ENCODE measurements around the gene NUDT4.
A peak's percentile ranks its signal among the peaks of the same experiment; 100 is the strongest.
"Not testable (repeated sequence)": the region's sequence is repeated elsewhere in the genome, so short reads cannot be mapped to it uniquely, and the experiment has no call there.

The NUDT4 gene

DNA sequence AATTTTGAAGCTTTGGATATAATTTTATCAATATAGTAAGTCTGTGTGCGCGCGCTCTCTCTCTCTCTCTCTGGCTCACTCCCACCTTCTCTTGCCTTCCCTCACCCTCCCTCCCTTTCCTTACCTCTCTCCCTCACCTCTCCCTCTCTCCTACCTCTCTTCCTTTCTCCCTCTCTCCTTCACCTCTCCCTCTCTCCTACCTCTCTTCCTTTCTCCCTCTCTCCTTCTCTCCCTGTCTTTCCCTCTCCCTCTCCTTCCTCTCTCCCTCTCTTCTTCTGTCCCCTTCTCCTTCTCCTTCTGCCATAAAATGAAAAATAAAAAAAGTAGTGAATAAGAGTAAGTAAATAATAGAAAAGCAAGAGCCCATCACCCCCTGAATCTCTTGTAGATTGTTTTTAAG is 9.0 kb upstream of the NUDT4 start:
- DNase-seq: no peak

DNA sequence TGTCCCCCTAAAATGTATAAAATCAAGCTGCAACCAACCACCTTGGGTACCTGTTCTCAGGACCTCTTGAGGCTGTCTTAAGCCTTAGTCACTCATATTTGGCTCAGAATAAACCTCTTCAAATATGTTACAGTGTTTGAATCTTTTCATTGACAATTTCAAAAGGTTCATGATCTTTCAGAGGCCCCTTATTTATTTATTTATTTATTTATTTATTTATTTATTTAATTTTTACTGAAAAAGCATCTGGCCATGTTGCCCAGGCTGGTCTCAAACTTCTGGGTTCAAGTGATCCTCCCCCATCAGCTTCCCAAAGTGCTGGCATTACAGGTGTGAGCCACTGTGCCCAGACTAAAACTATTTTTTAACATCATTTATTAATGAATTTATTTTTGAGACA is 8.2 kb upstream of the NUDT4 start:
- DNase-seq: no peak

DNA sequence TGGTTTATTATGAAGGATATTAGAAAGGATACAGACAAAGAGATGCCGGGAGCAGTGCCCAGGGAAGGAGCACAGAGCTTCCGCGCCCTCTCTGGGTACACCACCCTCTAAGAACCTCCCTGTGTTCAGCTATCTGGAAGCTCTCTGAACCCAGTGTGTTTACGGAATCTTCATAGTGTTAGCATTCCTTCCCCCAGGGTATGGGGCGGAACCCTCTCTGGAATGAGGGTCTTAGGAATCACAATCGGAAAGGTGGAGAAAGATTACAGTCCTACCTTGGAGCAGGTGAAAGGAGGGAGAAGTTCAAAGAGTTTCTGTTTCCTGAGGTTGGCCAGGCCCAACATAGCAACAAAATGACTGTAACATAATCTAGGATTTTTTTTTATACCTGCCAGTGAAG is 6.8 kb upstream of the NUDT4 start:
- DNase-seq: no peak

DNA sequence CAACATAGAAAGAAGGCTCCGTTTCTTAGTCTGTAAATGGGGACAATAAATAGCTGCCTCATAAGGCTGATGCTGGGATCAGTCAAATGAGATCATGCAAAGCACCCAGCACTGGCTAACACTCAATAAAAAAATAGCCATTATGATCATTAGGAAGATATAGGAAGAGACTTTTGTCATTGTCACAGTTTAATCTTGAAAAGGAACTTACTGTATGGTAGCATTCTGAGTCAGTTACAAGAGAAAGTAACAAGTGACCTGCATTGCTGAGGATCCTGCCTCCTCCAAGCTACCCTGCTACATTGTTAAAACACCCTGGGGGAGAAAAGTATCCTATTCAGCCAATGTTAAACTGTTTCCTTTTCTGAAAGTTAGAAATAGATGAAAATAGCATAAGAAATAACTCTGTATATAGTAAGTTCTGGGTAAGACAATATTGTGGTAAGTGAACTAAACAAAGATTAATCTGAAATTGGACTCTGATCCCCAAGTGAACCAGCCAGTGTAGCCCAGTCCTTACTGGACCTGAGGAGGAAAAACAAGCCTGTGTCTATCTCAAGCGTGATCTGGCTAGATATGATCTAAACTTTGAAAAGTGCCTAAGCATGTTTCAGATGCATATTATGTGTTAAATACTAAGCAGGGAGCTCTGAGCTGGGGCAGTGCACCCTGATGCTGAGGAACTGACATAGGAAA is 3.6 kb upstream of the NUDT4 start:
- no peak for DNase-seq

DNA sequence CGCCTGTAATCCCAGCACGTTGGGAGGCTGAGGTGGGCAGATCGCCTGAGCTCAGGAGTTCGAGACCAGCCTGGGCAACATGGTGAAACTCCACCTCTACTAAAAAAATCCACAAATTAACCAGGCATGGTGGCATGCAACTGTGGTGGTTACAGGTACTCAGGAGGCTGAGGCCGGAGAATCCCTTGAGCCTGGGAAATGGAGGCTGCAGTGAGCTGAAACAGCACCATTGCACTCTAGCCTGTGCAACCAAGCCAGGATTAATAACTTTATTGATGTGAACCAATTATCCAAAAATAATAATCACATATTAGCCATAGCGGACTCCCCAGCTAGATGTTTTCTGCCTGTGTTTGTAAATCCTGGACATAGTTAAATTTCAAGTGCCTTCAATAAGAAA is 1.8 kb upstream of the NUDT4 start:
- no peak for DNase-seq

DNA sequence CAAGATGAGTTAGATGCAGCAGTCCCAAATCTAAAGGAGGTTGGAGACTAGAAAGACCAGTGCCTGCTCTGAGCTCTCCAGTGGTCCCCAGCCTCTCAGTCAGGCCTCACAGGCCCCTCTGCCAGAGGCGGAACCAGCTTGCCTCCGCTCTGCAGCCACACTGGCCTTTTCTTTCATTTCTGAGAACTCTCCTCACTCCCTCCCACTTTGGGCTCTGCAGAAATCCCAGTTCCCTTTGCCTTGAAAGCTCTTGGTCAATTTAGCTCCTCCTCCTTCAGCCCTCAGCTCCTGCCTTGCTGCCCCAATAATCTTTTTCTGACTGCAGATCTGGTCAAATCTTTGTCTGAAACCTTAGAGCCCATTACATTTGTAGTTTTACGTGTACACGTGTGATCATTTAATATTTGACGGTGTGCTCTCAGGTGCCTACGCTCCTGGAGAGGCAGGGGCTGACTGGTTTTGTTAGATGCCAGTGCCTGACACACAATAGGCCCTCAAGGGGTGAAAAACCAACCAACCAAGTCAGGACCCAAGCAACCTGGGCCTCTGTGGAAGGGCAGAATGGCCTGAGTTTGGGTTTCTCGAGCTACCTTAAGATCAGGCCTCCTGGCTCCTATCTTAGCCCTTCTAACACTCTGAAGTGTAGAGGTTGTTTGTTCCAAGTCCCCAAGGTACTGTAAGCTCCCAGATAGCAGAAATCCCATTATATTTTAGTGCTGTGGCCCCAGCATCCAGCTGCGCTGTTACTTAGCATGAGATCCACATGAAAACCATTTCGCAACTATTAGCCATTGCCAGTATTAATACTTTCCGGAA is 1.1 kb upstream of the NUDT4 start:
- DNase-seq: no peak

DNA sequence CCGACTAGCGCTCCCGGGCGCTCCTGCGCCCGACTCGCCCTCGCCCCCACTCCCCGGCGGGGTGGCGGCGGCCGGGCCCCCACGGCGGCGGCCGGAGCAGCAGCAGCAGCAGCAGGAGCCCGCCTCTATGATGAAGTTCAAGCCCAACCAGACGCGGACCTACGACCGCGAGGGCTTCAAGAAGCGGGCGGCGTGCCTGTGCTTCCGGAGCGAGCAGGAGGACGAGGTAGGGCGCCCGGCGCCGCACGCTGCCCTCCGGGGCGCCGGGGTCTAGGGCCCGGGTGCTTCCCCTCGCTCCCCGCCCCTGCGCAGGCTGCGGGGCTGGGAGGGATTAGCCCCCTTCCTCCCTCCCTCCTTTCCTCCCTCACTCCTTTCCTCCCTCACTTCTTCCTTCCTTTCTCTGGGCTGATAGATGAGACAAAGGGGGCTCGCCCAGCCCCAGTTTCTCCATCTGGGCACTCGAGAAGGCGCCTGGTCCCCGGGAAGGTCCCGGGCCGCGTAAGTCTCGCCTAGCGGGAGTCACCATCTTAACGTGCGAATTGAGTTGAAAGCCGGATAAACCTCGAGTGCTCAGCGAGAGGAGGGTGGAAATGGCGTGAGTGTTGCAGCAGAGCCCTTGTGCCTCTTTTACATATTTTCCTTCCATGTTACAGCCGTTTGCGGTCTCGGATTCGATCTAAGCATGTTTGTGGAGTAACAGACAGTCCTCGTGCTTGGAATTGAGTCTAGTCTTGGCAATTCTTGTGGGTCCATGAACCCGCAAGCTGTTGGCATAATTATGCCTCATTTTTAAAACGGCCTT is 672 bp downstream of the NUDT4 start:
- peak; percentile 65 for DNase-seq

DNA sequence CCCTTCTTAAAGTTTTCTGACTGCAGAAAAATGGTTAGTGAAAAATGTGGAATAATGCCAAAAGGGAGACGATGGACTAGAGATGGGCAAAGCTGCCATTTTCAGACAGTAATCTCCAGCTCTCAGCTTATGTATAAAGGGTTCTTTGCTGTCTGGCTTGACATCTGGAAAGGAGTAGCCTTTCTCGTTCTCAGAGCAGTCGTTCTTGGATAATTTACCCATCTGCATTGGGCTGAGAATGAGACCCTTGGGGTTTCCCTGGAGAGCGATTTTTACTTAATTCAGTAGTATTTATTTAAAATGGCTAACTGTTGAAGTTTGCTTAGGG is 1.2 kb downstream of the NUDT4 start:
- DNase-seq: no peak

DNA sequence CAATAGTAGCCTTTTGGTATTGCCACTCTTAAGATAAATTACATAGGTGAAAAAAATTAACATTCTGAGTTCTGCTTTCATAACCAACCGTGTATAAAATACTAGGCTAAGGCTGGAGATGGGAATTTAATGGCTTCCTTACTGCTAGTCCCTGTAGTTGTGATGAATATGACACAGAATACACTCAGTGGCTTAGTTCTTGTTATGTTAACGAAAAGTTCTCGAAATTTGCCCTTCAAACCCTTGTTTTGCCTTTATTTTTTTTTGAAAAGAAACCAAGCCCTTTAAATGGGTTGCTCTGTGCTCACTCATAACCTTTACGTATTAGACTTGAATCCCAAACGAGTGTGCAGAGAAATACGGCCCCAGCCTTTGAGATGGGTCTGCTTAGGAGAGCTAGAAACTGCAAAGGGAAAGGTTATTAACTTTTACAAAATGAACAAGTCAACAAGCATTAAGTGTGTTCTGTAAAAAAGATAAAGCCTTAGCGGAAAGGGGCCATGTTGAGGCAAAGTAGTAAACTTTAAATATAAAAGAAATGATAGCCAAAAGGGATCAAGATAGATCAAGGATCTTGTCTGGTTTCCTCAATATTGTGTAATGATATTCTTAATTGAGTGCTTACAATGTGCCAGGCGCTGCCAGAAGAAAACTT is 1.7 kb downstream of the NUDT4 start:
- no peak for DNase-seq

DNA sequence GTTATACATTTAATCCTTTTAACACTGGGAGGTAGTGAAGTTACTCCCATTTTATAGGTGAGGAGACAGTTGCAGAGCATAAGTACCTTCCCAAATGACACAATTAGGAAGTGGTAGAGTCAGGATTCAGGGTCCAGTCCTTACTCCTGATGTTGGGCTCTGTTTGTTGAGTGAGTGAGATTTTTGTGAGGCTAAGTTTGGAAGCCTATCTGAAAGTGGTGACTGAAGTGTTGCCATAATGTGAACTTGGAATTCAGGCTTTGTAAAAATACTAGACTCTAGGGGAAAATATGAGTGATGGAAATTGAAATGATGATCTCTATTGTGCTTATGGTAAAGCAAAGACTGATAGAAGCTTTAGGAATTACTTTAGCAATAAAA is 2.2 kb downstream of the NUDT4 start:
- DNase-seq: no peak

DNA sequence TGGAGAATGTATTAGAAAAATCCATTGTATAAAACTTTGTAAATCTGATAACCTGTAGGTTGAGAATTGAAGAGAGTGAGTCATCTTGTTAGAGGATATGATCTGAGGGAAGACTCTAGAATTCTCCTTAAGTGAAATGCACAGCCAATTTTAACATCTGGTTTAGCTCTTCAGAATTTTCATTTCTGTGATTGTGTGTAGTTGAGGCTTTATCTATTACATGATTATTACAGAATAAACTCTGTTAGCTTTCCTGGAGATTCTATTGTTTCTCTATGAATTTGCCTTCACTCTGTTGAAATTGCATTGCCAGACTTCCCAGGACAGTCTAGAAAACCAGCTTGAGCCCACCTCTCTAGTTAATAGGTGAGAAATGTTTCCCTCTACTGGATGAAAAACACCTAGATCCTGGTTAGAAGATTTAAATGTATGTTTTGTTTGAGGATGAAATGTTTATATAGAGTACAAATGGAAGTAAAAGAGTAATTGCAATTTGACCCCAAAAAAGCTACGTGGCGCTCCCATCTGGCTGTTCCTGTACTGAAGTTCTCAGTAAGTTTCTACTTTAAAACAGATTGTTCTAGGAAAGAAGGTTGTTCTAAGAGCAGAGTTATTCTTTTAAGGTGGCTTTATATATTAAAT is 2.9 kb downstream of the NUDT4 start:
- DNase-seq: no peak

DNA sequence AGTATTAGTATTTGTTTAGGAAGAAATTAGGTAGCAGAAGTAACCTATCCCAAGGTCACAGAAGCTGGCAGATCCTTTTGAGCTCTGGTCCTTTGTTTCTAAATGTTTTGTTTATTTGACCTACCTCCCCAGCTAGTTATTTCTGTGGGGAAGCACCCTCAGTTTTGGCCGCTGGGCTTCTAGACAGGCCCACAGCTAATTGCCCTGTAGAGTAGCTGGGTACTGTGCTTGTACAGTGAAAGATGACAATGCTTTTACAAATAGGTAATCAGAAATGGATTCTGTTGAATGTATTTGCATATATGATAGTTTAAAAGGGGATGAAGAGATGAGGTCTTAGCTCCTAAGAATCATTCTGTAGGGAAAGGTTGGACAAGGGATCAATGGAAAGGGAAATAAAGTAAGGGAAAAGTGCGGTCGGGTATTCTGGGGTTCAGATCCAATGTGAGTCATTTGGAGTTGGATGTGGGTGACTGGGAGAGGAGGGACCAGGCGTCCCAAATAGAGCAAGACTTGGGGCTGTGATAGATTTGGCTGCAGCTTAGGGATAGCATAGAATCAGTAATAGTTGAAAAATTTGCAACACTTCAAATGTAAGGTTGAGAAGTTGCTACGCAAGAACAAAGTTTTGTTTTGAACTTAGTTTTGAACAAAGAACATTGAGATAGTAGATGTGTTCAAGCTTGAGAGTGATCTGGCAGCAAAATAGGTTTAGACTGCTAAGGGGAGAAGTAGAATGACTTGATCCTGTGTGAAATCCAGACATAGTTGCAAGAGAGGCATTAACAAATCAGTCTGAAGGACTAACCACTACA is 3.6 kb downstream of the NUDT4 start:
- no peak for DNase-seq

DNA sequence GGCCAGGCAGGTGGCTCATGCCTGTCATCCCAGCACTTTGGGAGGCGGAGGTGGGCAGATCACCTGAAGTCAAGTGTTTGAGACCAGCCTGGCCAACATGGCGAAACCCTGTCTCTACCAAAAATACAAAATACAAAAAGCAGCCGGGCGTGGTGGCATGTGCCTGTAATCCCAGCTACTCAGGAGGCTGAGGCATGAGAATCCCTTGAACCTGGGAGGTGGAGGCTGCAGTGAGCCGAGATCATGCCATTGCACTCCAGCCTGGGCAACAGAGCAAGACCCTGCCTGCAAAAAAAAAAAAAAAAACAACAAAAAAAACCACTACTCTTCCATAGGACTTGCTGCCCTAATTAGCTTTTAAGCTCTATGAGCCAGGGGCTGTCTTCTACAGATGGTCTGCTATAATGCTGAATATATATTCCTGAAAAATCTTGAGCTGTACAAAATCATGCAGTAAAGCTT is 4.3 kb downstream of the NUDT4 start:
- DNase-seq: not testable (repeated sequence)

DNA sequence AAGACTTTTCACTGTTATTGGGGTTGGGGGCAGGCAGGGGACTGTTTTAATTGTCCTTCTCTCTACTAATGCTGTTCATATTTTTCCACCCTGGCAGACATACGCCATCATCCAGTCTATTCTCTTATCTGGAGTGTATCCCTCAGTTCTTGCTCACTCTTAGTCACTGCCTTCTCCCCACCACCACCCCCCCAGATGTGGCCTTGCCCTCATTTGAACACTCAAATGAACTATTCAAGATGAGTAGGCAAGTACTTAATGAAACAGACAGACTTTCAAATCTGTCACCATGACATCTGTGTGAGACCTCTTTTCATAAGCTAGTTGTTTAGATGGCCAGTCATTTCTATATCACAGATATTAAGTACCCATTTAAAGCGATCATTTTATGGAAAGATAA is 10.1 kb downstream of the NUDT4 start:
- no peak for DNase-seq

DNA sequence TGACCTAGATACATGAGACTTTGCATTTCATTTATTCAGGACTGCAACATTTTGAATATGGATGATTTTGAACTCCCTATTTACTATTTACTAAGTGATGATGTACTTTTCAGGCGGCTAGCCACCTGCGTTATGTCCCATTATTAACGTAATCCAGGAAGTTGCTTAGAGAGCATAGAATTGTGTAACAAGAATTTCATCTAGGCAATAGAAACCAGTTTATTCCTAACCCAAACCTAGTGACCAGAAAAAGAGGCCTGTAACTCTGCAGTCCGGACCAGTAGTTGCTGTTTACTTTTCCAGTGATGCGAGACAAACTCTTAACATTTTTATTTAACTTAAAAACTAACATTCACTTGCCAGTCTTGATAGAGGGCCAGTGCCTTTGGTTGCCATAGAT is 12.3 kb downstream of the NUDT4 start:
- DNase-seq: no peak

DNA sequence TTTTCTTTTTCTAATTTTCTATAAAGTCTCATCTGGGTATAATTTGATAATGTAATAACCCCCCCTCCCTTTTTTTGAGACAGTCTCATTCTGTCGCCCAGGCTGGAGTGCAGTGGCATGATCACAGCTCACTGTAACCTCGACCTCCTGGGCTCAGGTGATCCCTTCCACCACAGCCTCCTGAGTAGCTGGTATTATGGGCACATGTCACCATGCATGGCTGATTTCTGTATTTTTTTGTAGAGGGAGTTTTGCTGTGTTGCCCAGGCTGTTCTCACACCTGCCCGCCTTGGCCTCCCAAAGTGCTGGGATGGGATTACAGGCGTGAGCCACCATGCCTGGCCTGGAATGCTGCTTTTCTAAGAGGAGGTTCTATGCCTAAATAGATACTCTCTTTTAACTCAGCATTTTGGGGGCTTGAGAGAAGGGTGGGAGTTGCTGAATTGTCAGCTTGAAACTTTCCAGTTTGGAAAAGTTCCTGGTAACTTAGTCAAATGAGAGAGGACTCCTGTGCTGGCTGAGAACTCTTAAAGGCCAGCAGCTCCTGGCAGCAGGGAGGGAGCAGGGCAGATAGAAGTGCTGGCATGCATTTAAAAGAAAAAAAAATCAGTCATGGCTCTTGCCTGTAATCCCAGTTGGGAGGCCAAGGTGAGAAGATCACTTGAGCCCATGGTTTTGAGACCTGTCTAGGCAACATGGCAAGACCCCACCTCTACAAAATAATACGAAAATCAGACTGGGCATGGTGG is 13.0 kb downstream of the NUDT4 start:
- no peak for DNase-seq

DNA sequence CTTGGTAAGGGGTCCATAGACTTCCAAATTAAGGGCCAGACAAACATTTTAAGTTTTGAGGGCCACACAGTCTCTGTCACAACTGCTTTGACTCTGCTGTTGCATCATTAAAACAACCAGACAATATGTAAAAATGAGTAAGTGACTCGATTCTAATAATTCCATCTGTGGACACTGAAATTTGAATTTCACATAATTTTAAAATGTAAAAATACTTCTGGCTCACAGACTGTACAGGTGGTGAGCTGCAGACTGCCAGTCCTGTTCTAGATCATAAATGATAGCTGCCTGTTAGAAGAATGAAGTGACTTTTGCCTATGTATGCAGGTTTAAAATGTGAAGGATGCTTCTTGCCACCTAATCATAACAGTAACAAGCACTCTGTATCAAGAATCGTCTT is 15.7 kb downstream of the NUDT4 start:
- DNase-seq: no peak

DNA sequence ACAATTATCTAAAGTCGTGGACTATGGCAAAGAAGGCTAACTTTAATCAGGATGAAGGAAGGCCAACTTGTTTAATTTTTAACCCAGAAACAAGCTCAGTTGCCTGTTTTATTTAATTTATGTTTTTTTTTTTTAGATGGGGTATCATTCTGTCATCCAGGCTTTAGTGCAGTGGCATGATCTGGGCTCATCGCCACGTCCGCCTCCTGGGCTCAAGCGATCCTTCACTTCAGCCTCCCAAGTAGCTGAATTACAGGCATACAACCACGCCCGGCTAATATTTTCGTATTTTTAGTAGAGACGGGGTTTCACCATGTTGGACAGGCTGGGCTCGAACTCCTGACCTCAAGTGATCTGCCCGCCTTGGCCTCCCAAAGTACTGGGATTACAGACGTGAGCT is 19.7 kb downstream of the NUDT4 start:
- DNase-seq: no peak

DNA sequence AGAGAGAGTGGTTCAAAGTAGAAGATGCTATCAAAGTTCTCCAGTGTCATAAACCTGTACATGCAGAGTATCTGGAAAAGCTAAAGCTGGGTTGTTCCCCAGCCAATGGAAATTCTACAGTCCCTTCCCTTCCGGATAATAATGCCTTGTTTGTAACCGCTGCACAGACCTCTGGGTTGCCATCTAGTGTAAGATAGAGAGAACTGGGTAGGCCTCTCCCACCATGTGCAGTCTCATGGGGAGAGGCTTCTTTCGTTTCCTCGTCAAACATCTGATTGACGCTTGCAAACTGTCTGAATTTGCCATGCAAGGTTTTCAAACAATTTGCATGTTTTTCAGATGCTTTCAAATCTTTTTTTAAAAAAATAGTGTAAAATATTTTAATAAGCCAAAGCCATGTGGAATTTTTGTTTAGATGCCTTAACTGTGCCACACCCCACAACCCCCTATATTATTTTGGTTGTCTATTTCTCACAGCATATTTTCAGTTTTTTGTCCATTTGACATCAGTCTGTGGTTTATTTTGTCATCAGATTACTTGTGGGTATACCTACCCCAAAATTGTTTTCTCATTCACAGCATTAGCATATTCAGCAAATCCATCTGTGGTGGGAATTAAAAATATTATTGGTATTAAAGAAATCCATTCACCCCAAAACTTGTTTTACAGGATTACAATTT is 21.6 kb downstream of the NUDT4 start:
- DNase-seq: not testable (repeated sequence)

All from central memory CD4-positive, alpha-beta T cell (primary cell).